CD4-positive, alpha-beta memory T cell (primary cell): ENCODE results near the gene CCDC192. TPM values are rescaled to one million over a fixed set of nuclear protein-coding genes. Genes with fewer than 3 reads are reported as not detected.

Source experiments
- CTCF ChIA-PET: fragments of 350-600 bp; sonication (Branson Sonifier 250); formaldehyde crosslinking; loops from one replicate; lab custom pipeline; 2021; ENCODE audit warnings: inconsistent platforms; ENCODE audit not compliant: partially characterized antibody; lab: Charles Lee
- POLR2A ChIA-PET: fragments of 350-600 bp; sonication (Branson Sonifier 250); formaldehyde crosslinking; loops from one replicate; lab custom pipeline; 2021; ENCODE audit not compliant: partially characterized antibody; lab: Charles Lee
- DNase-seq, 5 donors: peaks; one replicate each; pipeline versions ENCODE4 v3.0.0 to v3.0.0-alpha.2; 2020 to 2022; ENCODE audit warnings: mixed read lengths in 1 of 5
- H3K27ac ChIP-seq: one replicate; pipeline ENCODE4 v1.7.0; 2013; ENCODE audit warnings: low read depth, low read length
- H3K27me3 ChIP-seq: 2 replicates; pipeline ENCODE4 v1.7.0; 2013; ENCODE audit warnings: mild to moderate bottlenecking, low read length, moderate library complexity; ENCODE audit not compliant: insufficient read depth
- H3K36me3 ChIP-seq: 2 replicates; pipeline ENCODE4 v1.7.0; 2013; ENCODE audit warnings: mild to moderate bottlenecking, low read length, moderate library complexity; ENCODE audit not compliant: insufficient read depth
- H3K4me1 ChIP-seq: 2 replicates; pipeline ENCODE4 v1.7.0; 2013; ENCODE audit warnings: mild to moderate bottlenecking, low read length, moderate library complexity; ENCODE audit not compliant: insufficient read depth
- H3K4me3 ChIP-seq, 2 donors: one replicate each; pipeline ENCODE4 v1.7.0; 2013; ENCODE audit warnings: low read length in 2 of 2, mild to moderate bottlenecking in 1 of 2
- H3K9me3 ChIP-seq, 2 donors: one replicate each; pipeline ENCODE4 v1.7.0; 2013; ENCODE audit warnings: low read length in 2 of 2, control low read depth in 1 of 2; ENCODE audit not compliant: control insufficient read depth in 1 of 2
- H3K27ac Mint-ChIP-seq, 7 donors: one replicate each; pipeline ENCODE4 v1.8.0; 2020 to 2021; ENCODE audit warnings: mixed read lengths in 7 of 7, mild to moderate bottlenecking in 6 of 7, inconsistent platforms in 3 of 7, moderate library complexity in 3 of 7
- H3K27me3 Mint-ChIP-seq, 2 donors: one replicate each; pipeline ENCODE4 v1.8.0; 2020 to 2021; ENCODE audit warnings: mixed read lengths in 2 of 2
- H3K36me3 Mint-ChIP-seq, 2 donors: one replicate each; pipeline ENCODE4 v1.8.0; 2020 to 2021; ENCODE audit warnings: mixed read lengths in 2 of 2, inconsistent platforms in 1 of 2, mild to moderate bottlenecking in 1 of 2
- H3K4me1 Mint-ChIP-seq, 4 donors: one replicate each; pipeline ENCODE4 v1.8.0; 2020 to 2021; ENCODE audit warnings: mixed read lengths in 4 of 4, mild to moderate bottlenecking in 1 of 4
- H3K4me3 Mint-ChIP-seq, 8 donors: one replicate each; pipeline ENCODE4 v1.8.0; 2020 to 2021; ENCODE audit warnings: mixed read lengths in 8 of 8, mild to moderate bottlenecking in 7 of 8, moderate library complexity in 6 of 8, inconsistent platforms in 3 of 8
- H3K9me3 Mint-ChIP-seq, 8 donors: one replicate each; pipeline ENCODE4 v1.8.0; 2020 to 2021; ENCODE audit warnings: mixed read lengths in 8 of 8, mild to moderate bottlenecking in 5 of 8, inconsistent platforms in 3 of 8, moderate library complexity in 1 of 8
- intact Hi-C: fragments of 100-400 bp; cut with micrococcal nuclease; formaldehyde crosslinking; loops from one replicate; pipeline ENCODE4 v1.15.1; 2023
- polyA plus RNA-seq, 2 donors: library from polyadenylated mRNA; unstranded; fragments of 300-500 nt; fragmentation: Illumina TruSeq; gene quantifications; one replicate each; pipeline ENCODE4 v1.2.3, GENCODE V29; 2021
- total RNA-seq, 2 experiments: library from RNA; stranded (reverse); gene quantifications; one replicate each; pipeline ENCODE4 v1.2.3, GENCODE V29; 2021

The CCDC192 gene
- total and polyA plus RNA-seq, 4 experiments from 2014 or later: not detected

GRCh38 chr5:127919006-127919796 is 216.0 kb downstream of the CCDC192 start:
- H3K4me1 Mint-ChIP-seq: peaks cover 8 to 14% (median 12%) of the 10 kb centered on the region in 4 donors
- intact Hi-C loops: no loop called here
- POLR2A ChIA-PET: no interaction called here

GRCh38 chr5:127919818-127920217 is 216.6 kb downstream of the CCDC192 start:
- POLR2A ChIA-PET: no interaction called here
- Histone ChIP-seq H3K36me3 (no peaks in the 10 kb centered on the region), H3K9me3 (no peaks in the 10 kb centered on the region), H3K27ac (no peak overlapping the region), H3K4me3 (no peak overlapping the region), H3K4me1 (peaks cover 10% of the 10 kb centered on the region), H3K27me3 (no peaks in the 10 kb centered on the region)
- no peak for DNase-seq
- Mint-ChIP-seq H3K4me3 (no peak overlapping the region), H3K9me3 (no peaks in the 10 kb centered on the region), H3K4me1 (peaks cover 8 to 14% (median 12%) of the 10 kb centered on the region in 4 donors), H3K36me3 (no peaks in the 10 kb centered on the region), H3K27ac (no peak overlapping the region), H3K27me3 (peaks cover 0 to 2% of the 10 kb centered on the region in 2 donors)
- CTCF ChIA-PET: no interaction called here
- intact Hi-C loops: no loop called here

More at GRCh38 chr5:127919006-127919796, 216.0 kb downstream of the CCDC192 start:
- Mint-ChIP-seq H3K36me3 (no peaks in the 10 kb centered on the region), H3K9me3 (no peaks in the 10 kb centered on the region), H3K27ac (peak overlapping the region in 1 of 7 donors; percentile 42), H3K4me3 (peak overlapping the region in 1 of 8 donors; percentile 1), H3K27me3 (no peaks in the 10 kb centered on the region)
- Histone ChIP-seq H3K4me1 (peaks cover 10% of the 10 kb centered on the region), H3K27ac (no peak overlapping the region), H3K9me3 (no peaks in the 10 kb centered on the region), H3K27me3 (no peaks in the 10 kb centered on the region), H3K4me3 (no peak overlapping the region), H3K36me3 (no peaks in the 10 kb centered on the region)
- DNase-seq: no peak
- CTCF ChIA-PET: no interaction called here

GRCh38 chr5:127920936-127921335 is 217.7 kb downstream of the CCDC192 start:
- POLR2A ChIA-PET: no interaction called here
- Histone ChIP-seq H3K4me1 (peaks cover 10% of the 10 kb centered on the region), H3K4me3 (no peak overlapping the region), H3K27ac (no peak overlapping the region), H3K9me3 (no peaks in the 10 kb centered on the region), H3K36me3 (no peaks in the 10 kb centered on the region), H3K27me3 (no peaks in the 10 kb centered on the region)
- CTCF ChIA-PET: interaction anchor here (1.2 kb wide), 1 partner anchor 10 kb away, joined by 3 read pairs; no protein-coding TSS in a partner anchor
- Mint-ChIP-seq H3K4me3 (no peak overlapping the region), H3K27me3 (peaks cover 0 to 2% of the 10 kb centered on the region in 2 donors), H3K4me1 (peaks cover 8 to 14% (median 12%) of the 10 kb centered on the region in 4 donors), H3K36me3 (no peaks in the 10 kb centered on the region), H3K27ac (no peak overlapping the region), H3K9me3 (no peaks in the 10 kb centered on the region)
- no peak for DNase-seq
- intact Hi-C loops: no loop called here

- Histone ChIP-seq H3K4me1 (no peaks in the 10 kb centered on the region), H3K4me3 (no peak overlapping the region), H3K9me3 (no peaks in the 10 kb centered on the region), H3K36me3 (no peaks in the 10 kb centered on the region), H3K27me3 (no peaks in the 10 kb centered on the region), H3K27ac (no peak overlapping the region)
- no peak for DNase-seq
- H3K27me3 Mint-ChIP-seq: peaks cover 0 to 2% of the 10 kb centered on the region in 2 donors
- no peaks in the 10 kb centered on the region for H3K9me3 Mint-ChIP-seq
- ChIA-PET POLR2A (interaction anchor here (1.0 kb wide), 1 partner anchor 47 kb away, joined by 4 read pairs; no protein-coding TSS in a partner anchor), CTCF (no interaction called here)
- H3K36me3 Mint-ChIP-seq: no peaks in the 10 kb centered on the region
- no peak overlapping the region for H3K4me3 Mint-ChIP-seq
- H3K4me1 Mint-ChIP-seq: peaks cover 0 to 5% (median 0%) of the 10 kb centered on the region in 4 donors
- intact Hi-C loops: no loop called here
- H3K27ac Mint-ChIP-seq: no peak overlapping the region
These were observed 219.4 kb downstream of the CCDC192 start for GRCh38 chr5:127922603-127923002.

DNA sequence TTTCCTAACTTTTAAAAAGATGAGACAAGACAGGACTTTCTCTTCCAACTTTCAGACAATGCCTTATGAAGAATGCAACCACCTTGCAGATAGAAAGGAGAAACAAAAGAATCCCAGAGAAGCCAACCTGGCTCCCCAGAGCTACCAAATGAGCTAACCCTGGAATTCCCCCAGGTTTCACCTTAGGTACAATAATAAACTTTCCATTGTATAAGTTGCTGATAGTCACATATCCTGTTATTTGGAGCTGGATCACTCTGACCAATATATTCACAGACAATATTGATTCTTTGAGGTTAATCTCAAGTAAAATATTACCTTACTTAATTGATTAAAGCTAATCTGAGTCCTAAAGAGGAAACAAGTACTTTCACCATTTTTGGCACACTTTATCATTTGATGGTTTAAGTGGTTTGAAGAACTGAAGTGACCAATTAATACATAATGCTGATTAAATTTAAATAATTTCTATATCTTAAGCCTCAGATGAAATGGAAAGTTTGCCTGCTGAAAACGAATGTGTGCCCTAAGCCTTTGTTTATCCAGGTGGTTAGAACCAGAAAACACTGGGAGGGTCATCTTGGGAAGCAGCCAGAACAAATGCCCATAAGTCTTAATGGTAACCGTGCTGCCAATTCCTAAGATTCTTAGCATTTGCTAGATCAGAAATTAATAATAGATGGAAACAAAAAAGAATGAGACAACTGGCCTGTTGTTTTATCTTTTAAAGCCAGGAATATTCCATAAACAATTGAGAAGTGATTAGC is 220.8 kb downstream of the CCDC192 start:
- no peaks in the 10 kb centered on the region for H3K4me1 ChIP-seq
- no peak overlapping the region for H3K4me3 ChIP-seq
- H3K36me3 Mint-ChIP-seq: no peaks in the 10 kb centered on the region
- H3K27ac ChIP-seq: no peak overlapping the region
- no peak for DNase-seq
- H3K27me3 ChIP-seq: no peaks in the 10 kb centered on the region
- CTCF ChIA-PET: no interaction called here
- H3K4me3 Mint-ChIP-seq: no peak overlapping the region
- H3K9me3 ChIP-seq: no peaks in the 10 kb centered on the region
- H3K36me3 ChIP-seq: no peaks in the 10 kb centered on the region
- POLR2A ChIA-PET: no interaction called here
- H3K9me3 Mint-ChIP-seq: peaks cover 0 to 2% (median 0%) of the 10 kb centered on the region in 8 donors
- H3K4me1 Mint-ChIP-seq: no peaks in the 10 kb centered on the region
- no peak overlapping the region for H3K27ac Mint-ChIP-seq
- H3K27me3 Mint-ChIP-seq: peaks cover 1 to 2% of the 10 kb centered on the region in 2 donors
- intact Hi-C loops: no loop called here

DNA sequence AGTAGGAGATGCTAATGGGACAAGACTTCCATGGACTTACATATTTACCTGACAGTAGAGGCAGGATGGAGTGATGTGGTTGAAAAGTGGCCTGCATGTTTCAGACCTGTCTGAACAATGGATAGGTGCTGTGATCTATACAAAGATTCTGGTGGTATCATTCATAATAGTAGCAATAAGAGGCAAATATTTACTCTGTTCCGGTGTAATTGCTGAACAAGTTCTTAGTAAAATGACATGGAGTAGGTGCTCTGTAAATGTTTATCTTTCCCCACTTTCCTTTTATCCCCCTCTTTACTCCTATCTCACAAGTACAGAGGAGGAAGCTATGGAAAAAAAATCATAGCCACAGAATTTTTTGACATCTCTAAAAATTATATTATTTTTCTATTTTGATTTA is 221.4 kb downstream of the CCDC192 start:
- Histone ChIP-seq H3K4me1 (no peaks in the 10 kb centered on the region), H3K27me3 (no peaks in the 10 kb centered on the region), H3K4me3 (no peak overlapping the region), H3K9me3 (no peaks in the 10 kb centered on the region), H3K27ac (no peak overlapping the region), H3K36me3 (no peaks in the 10 kb centered on the region)
- intact Hi-C loops: no loop called here
- no peaks in the 10 kb centered on the region for H3K4me1 Mint-ChIP-seq
- H3K27ac Mint-ChIP-seq: no peak overlapping the region
- no peak overlapping the region for H3K4me3 Mint-ChIP-seq
- H3K36me3 Mint-ChIP-seq: no peaks in the 10 kb centered on the region
- CTCF ChIA-PET: no interaction called here
- no peak for DNase-seq
- POLR2A ChIA-PET: no interaction called here
- peaks cover 0 to 2% (median 0%) of the 10 kb centered on the region in 8 donors for H3K9me3 Mint-ChIP-seq
- peaks cover 1 to 2% of the 10 kb centered on the region in 2 donors for H3K27me3 Mint-ChIP-seq

DNA sequence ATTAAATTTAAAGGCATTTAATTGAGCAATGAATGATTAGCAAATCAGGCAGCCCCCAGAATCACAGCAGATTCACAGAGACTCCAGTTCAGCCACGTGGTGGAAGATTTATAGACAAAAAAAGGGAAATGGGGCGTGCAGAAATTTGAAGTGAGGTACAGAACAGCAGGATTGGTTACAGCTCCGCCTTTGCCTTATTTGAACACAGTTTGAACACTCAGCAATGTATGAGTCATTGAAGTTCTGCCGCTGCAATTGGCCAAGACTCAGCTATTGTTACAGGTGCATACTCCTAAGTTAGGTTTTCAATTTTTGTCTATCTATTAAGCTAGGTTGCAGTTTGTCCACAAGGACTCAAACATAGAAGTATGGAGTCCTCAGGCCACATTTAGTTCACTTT is 222.7 kb downstream of the CCDC192 start:
- Histone ChIP-seq H3K27me3 (no peaks in the 10 kb centered on the region), H3K36me3 (no peaks in the 10 kb centered on the region), H3K9me3 (no peaks in the 10 kb centered on the region), H3K27ac (no peak overlapping the region), H3K4me3 (no peak overlapping the region), H3K4me1 (no peaks in the 10 kb centered on the region)
- ChIA-PET CTCF (no interaction called here), POLR2A (no interaction called here)
- Mint-ChIP-seq H3K9me3 (peaks cover 0 to 2% (median 0%) of the 10 kb centered on the region in 8 donors), H3K36me3 (no peaks in the 10 kb centered on the region), H3K4me1 (no peaks in the 10 kb centered on the region), H3K27me3 (peaks cover 1 to 2% of the 10 kb centered on the region in 2 donors), H3K27ac (no peak overlapping the region), H3K4me3 (no peak overlapping the region)
- intact Hi-C loops: no loop called here
- no peak for DNase-seq
